ENCODE data around the gene PICALM.

DNA sequence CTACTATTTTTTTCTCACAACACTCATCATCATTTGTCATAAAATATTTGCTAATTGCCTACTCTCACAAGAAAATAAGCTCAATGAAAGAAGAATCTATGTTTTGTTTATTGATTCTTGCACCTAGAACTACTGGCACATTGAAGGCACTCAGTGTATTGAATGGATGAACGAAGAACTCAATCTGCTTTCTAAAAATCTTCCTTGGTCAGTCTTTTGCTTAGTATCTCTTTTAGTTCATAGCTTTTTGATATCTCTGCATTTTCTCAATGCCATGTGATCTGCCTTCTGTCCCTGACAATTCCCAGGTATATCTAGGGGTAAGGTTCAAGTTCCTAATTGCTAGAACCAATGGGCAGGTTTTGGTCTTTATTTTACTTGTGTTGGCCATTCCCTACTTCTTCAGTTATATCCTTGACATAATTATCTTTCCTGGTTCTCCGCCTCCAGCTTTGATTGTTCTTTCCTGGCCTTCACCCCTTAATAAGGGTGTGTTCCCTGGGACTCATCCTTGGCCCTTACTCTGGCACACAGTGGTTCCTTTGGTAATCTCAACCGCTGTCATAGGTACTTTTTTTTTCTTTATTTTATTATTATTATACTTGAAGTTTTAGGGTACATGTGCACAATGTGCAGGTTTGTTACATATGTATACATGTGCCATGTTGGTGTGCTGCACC lies 117.3 kb downstream of the PICALM start:
- no peak for TF ChIP-seq CTCF (IDR thresholded peaks at IDR 0.05)
- no peak for TF ChIP-seq EZH2 (IDR thresholded peaks at IDR 0.05)
- no peak for TF ChIP-seq EZH2phosphoT487 (IDR thresholded peaks at IDR 0.05)

All from neural progenitor cell (in vitro differentiated cells).